ENCODE measurements around the gene CIB4. TPM values are rescaled to one million over a fixed set of nuclear protein-coding genes. Genes with fewer than 3 reads are reported as not detected.

The CIB4 gene
- total and polyA plus RNA-seq, 9 of the 15 experiments (the other 6 are each of a cell fraction or from before 2014, with no cell fraction given): not detected

GRCh38 chr2:26640331-26640745, 828 bp downstream of the CIB4 start:
- Histone ChIP-seq H3K4me1 (replicated peaks in 1 of 2; ENCODE audit: control insufficient read depth in 2 of 2, insufficient read depth in 2 of 2, low read length in 2 of 2) (no peaks in the 10 kb centered on the region), H3K27ac (ENCODE audit: extremely low read depth, low read depth, low read length) (no peak overlapping the region), H4K20me1 (replicated peaks; ENCODE audit: control insufficient read depth, insufficient read depth, low read length) (no peaks in the 10 kb centered on the region), H3K9me1 (ENCODE audit: control insufficient read depth, insufficient read depth, low read length) (no peaks in the 10 kb centered on the region), H2AFZ (ENCODE audit: low read depth, low read length) (no peak overlapping the region), H3K36me3 (ENCODE audit: control insufficient read depth, insufficient read depth, low read length) (no peaks in the 10 kb centered on the region), H3K4me2 (ENCODE audit: insufficient read depth, low read length) (no peak overlapping the region), H3K9ac (ENCODE audit: insufficient read depth in 1 of 2, low read depth in 2 of 2, low read length in 2 of 2) (no peak overlapping the region), H3K9me3 (replicated peaks; ENCODE audit: control insufficient read depth, insufficient read depth, low read depth, low read length) (no peaks in the 10 kb centered on the region), H3K27me3 (ENCODE audit: control insufficient read depth in 2 of 2, insufficient read depth in 2 of 2, low read length in 2 of 2) (peaks cover 22 to 58% of the 10 kb centered on the region in 2 experiments), H3K4me3 (no peak overlapping the region), H3K79me2 (ENCODE audit: control insufficient read depth, insufficient read depth, low read length) (no peaks in the 10 kb centered on the region)
- ChIA-PET CTCF (ENCODE audit: low intra/inter-chr PET ratio) (no interaction called here), POLR2A (interaction anchor here (0.6 to 0.8 kb wide), 2 partner anchors 32 to 209 kb away, joined by 3 read pairs; no protein-coding TSS in a partner anchor)
- BruUV-seq (replicated peaks): no TSS peak
- in situ Hi-C loops (cut with MboI) (no loop called here), intact Hi-C loops (cut with micrococcal nuclease) (no loop called here)
- WGBS (ENCODE audit: insufficient coverage, low coverage, missing lambda C conversion rate): 0% methylated on average over 8 of the region's 8 CpGs
- FAIRE-seq (no peak), ATAC-seq (peak; percentile 49), DNase-seq (ENCODE audit: extremely low read depth in 1 of 4, low spot score in 3 of 4) (peak in 2 of 4 experiments; percentile 20 to 22)
- TF ChIP-seq ZNF77 (CRISPR knock-in tag; IDR thresholded peaks at IDR 0.05) (no peak), PKNOX1 (IDR thresholded peaks at IDR 0.05) (0 out of 2 replicates have a peak, but pooled peaks have one; percentile 23), SIRT6 (IDR thresholded peaks at IDR 0.05; ENCODE audit: low read depth, low read length) (no peak), AFF1 (IDR thresholded peaks at IDR 0.05; ENCODE audit: low read depth in 1 of 2, partially characterized antibody in 2 of 2) (no peak), CXXC5 (CRISPR knock-in tag; IDR thresholded peaks at IDR 0.05) (no peak), PATZ1 (CRISPR knock-in tag; IDR thresholded peaks at IDR 0.05; ENCODE audit: borderline replicate concordance) (no peak), TAF9B (IDR thresholded peaks at IDR 0.05; ENCODE audit: partially characterized antibody) (no peak), FOXJ2 (tag; IDR thresholded peaks at IDR 0.05) (no peak), PHF20 (IDR thresholded peaks at IDR 0.05; ENCODE audit: partially characterized antibody) (no peak), CEBPG (CRISPR knock-in tag; IDR thresholded peaks at IDR 0.05) (0 out of 2 replicates have a peak, but pooled peaks have one; percentile 9), CEBPG (tag; conservative IDR thresholded peaks at IDR 0.05 in 1 of 2, IDR thresholded peaks at IDR 0.05 in 1 of 2) (peak; percentile 66 to 82)
